Caco-2 (cell line): ENCODE results near the gene SFXN1. TPM values are rescaled to one million over a fixed set of nuclear protein-coding genes. Genes with fewer than 3 reads are reported as not detected.
"Not testable (repeated sequence)": the region's sequence is repeated elsewhere in the genome, so short reads cannot be mapped to it uniquely, and the experiment has no call there.

ENCODE experiments used
- BruUV-seq: library from RNA; stranded (reverse); fragments of 400-500 nt; replicated peaks from 2 replicates; lab custom pipeline; 2021; lab: Mats Ljungman, UMichigan
- CTCF ChIA-PET: fragments of 300-600 bp; sonication (Branson Sonifier 250); formaldehyde crosslinking; loops from one replicate; lab custom pipeline; 2022; ENCODE audit warnings: antibody characterized with exemption; lab: Charles Lee
- POLR2A ChIA-PET: fragments of 300-600 bp; sonication (Branson Sonifier 250); formaldehyde crosslinking; loops from one replicate; lab custom pipeline; 2022; ENCODE audit warnings: antibody characterized with exemption; lab: Charles Lee
- DNase-seq, 2 experiments: peaks; one replicate each; pipeline versions ENCODE4 v3.0.0 to v3.0.0-alpha.2; 2020 to 2022
- H3K27me3 ChIP-seq: replicated peaks from 2 replicates; pipeline ENCODE4 v1.6.0; 2011; ENCODE audit warnings: low read length; ENCODE audit not compliant: control insufficient read depth, insufficient read depth
- H3K36me3 ChIP-seq: 2 replicates; pipeline ENCODE4 v1.5.1; 2011; ENCODE audit warnings: low read length; ENCODE audit not compliant: control insufficient read depth, insufficient read depth
- H3K4me1 ChIP-seq: fragments of 250-450 bp; sonication (Bioruptor Pico); 2 replicates; pipeline ENCODE4 v1.5.1; 2020; ENCODE audit warnings: mild to moderate bottlenecking
- H3K4me3 ChIP-seq: 2 replicates; pipeline ENCODE4 v1.5.1; 2011; ENCODE audit warnings: low read depth, mild to moderate bottlenecking, control low read depth, low read length
- H3K9me3 ChIP-seq: fragments of 250-450 bp; sonication (Bioruptor Pico); 2 replicates; pipeline ENCODE4 v1.5.1; 2020; ENCODE audit warnings: mild to moderate bottlenecking, moderate library complexity
- H3K27ac Mint-ChIP-seq: one replicate; pipeline ENCODE4 v1.8.0; 2022; ENCODE audit warnings: mixed read lengths; ENCODE audit not compliant: unreplicated experiment
- H3K27me3 Mint-ChIP-seq: one replicate; pipeline ENCODE4 v1.8.0; 2022; ENCODE audit warnings: mixed read lengths; ENCODE audit not compliant: insufficient read depth, unreplicated experiment
- H3K36me3 Mint-ChIP-seq: one replicate; pipeline ENCODE4 v1.8.0; 2022; ENCODE audit warnings: mild to moderate bottlenecking, mixed read lengths; ENCODE audit not compliant: insufficient read depth, unreplicated experiment
- H3K4me1 Mint-ChIP-seq: one replicate; pipeline ENCODE4 v1.8.0; 2022; ENCODE audit warnings: low read depth, mixed read lengths; ENCODE audit not compliant: unreplicated experiment
- H3K4me3 Mint-ChIP-seq: one replicate; pipeline ENCODE4 v1.8.0; 2022; ENCODE audit warnings: mild to moderate bottlenecking, moderate library complexity, mixed read lengths; ENCODE audit not compliant: unreplicated experiment
- H3K9me3 Mint-ChIP-seq: one replicate; pipeline ENCODE4 v1.8.0; 2022; ENCODE audit warnings: mixed read lengths; ENCODE audit not compliant: unreplicated experiment
- intact Hi-C: fragments of 100-400 bp; cut with micrococcal nuclease; formaldehyde crosslinking; loops from one replicate; pipeline ENCODE4 v1.10.0; 2022; ENCODE audit not compliant: unreplicated experiment
- total RNA-seq: library from RNA; stranded (reverse); gene quantifications from 2 replicates; pipeline ENCODE4 v1.2.3, GENCODE V29; 2022
- TF ChIP-seq, protein P1 (sequence below), 2 experiments: fragments of 200-600 bp in 1 of 2; IDR thresholded peaks; 1 replicate in 1 of 2; 2 replicates in 1 of 2; pipeline versions ENCODE4 v1.5.1 to v1.8.0; 2011 to 2022; ENCODE audit warnings: antibody characterized with exemption in 1 of 2, control low read depth in 1 of 2, inconsistent platforms in 1 of 2, low read depth in 1 of 2, low read length in 1 of 2, mild to moderate bottlenecking in 1 of 2, moderate library complexity in 1 of 2; ENCODE audit not compliant: insufficient read depth in 1 of 2, severe bottlenecking in 1 of 2, unreplicated experiment in 1 of 2

Gene SFXN1
- total RNA-seq, 1 experiment from 2014 or later = 104 TPM

DNA sequence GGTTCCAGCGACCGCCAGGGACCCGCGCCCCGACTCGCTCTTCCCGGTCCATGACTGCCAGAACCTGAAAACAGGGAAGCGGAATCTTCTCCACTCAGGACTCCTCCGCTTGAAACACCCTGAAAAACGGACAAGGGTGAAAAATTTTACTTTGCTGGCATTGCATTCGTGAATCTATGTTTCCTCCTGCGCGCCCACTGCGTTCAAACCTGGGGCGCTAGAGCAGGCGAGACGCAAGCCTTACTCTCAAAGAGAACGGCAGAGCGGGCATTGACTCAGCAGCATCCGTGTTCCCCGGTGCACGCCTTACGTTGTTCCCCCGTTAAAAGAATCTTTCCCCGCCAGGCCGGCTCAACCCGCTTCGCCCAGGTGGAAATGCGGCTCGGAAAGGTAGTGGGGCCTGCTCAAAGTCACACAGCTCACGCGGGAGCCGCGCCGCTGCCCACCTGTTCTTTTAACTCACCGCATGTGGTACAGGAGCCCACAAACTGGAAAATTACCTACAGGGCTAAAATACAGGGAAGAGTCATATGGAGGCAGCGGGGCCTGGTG lies 33.4 kb upstream of the SFXN1 start:
- Mint-ChIP-seq H3K9me3 (no peaks in the 10 kb centered on the region), H3K27me3 (no peaks in the 10 kb centered on the region), H3K4me1 (no peaks in the 10 kb centered on the region), H3K27ac (peak overlapping the region; percentile 32), H3K36me3 (no peaks in the 10 kb centered on the region), H3K4me3 (no peak overlapping the region)
- DNase-seq = no peak
- intact Hi-C loops = no loop called here
- H3K4me1 ChIP-seq = no peaks in the 10 kb centered on the region
- no peaks in the 10 kb centered on the region for H3K27me3 ChIP-seq
- H3K36me3 ChIP-seq = no peaks in the 10 kb centered on the region
- no peak overlapping the region for H3K4me3 ChIP-seq
- ChIA-PET POLR2A (no interaction called here), CTCF (no interaction called here)
- BruUV-seq = no TSS peak
- no peaks in the 10 kb centered on the region for H3K9me3 ChIP-seq
- TF ChIP-seq, protein P1, sequence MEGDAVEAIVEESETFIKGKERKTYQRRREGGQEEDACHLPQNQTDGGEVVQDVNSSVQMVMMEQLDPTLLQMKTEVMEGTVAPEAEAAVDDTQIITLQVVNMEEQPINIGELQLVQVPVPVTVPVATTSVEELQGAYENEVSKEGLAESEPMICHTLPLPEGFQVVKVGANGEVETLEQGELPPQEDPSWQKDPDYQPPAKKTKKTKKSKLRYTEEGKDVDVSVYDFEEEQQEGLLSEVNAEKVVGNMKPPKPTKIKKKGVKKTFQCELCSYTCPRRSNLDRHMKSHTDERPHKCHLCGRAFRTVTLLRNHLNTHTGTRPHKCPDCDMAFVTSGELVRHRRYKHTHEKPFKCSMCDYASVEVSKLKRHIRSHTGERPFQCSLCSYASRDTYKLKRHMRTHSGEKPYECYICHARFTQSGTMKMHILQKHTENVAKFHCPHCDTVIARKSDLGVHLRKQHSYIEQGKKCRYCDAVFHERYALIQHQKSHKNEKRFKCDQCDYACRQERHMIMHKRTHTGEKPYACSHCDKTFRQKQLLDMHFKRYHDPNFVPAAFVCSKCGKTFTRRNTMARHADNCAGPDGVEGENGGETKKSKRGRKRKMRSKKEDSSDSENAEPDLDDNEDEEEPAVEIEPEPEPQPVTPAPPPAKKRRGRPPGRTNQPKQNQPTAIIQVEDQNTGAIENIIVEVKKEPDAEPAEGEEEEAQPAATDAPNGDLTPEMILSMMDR (IDR thresholded peaks at IDR 0.05; ENCODE audit: insufficient read depth in 1 of 2, low read depth in 1 of 2, low read length in 1 of 2, severe bottlenecking in 1 of 2, unreplicated experiment in 1 of 2) = no peak

- H3K27ac Mint-ChIP-seq, H3K4me1 Mint-ChIP-seq, H3K4me3 Mint-ChIP-seq, intact Hi-C loops, CTCF ChIA-PET, H3K9me3 ChIP-seq, H3K27me3 Mint-ChIP-seq, H3K4me3 ChIP-seq, BruUV-seq, POLR2A ChIA-PET, H3K36me3 Mint-ChIP-seq, H3K27me3 ChIP-seq, H3K4me1 ChIP-seq, DNase-seq, H3K36me3 ChIP-seq, H3K9me3 Mint-ChIP-seq: not testable (repeated sequence)
Measured at GRCh38 chr5:175446378-175446777, 32.0 kb upstream of the SFXN1 start.

GRCh38 chr5:175447571-175447970 lies 30.8 kb upstream of the SFXN1 start:
- Histone ChIP-seq H3K4me1 (no peaks in the 10 kb centered on the region), H3K4me3 (no peak overlapping the region), H3K27me3 (no peaks in the 10 kb centered on the region), H3K36me3 (no peaks in the 10 kb centered on the region), H3K9me3 (no peaks in the 10 kb centered on the region)
- H3K4me3 Mint-ChIP-seq = no peak overlapping the region
- no peaks in the 10 kb centered on the region for H3K36me3 Mint-ChIP-seq
- no peak for DNase-seq
- no peak overlapping the region for H3K27ac Mint-ChIP-seq
- ChIA-PET POLR2A (no interaction called here), CTCF (no interaction called here)
- TF ChIP-seq, protein P1 (IDR thresholded peaks at IDR 0.05; ENCODE audit: insufficient read depth in 1 of 2, low read depth in 1 of 2, low read length in 1 of 2, severe bottlenecking in 1 of 2, unreplicated experiment in 1 of 2) = no peak
- H3K4me1 Mint-ChIP-seq = no peaks in the 10 kb centered on the region
- no TSS peak for BruUV-seq
- H3K27me3 Mint-ChIP-seq = no peaks in the 10 kb centered on the region
- intact Hi-C loops = no loop called here
- H3K9me3 Mint-ChIP-seq = no peaks in the 10 kb centered on the region

GRCh38 chr5:175448276-175448675 lies 30.1 kb upstream of the SFXN1 start:
- H3K4me1 ChIP-seq = no peaks in the 10 kb centered on the region
- Mint-ChIP-seq H3K4me1 (no peaks in the 10 kb centered on the region), H3K4me3 (no peak overlapping the region), H3K27me3 (no peaks in the 10 kb centered on the region), H3K9me3 (no peaks in the 10 kb centered on the region), H3K36me3 (no peaks in the 10 kb centered on the region), H3K27ac (no peak overlapping the region)
- BruUV-seq = no TSS peak
- no peak for DNase-seq
- TF ChIP-seq, protein P1 (IDR thresholded peaks at IDR 0.05; ENCODE audit: insufficient read depth in 1 of 2, low read depth in 1 of 2, low read length in 1 of 2, severe bottlenecking in 1 of 2, unreplicated experiment in 1 of 2) = no peak
- no peak overlapping the region for H3K4me3 ChIP-seq
- H3K27me3 ChIP-seq = no peaks in the 10 kb centered on the region
- ChIA-PET CTCF (no interaction called here), POLR2A (no interaction called here)
- H3K9me3 ChIP-seq = no peaks in the 10 kb centered on the region
- intact Hi-C loops = no loop called here
- no peaks in the 10 kb centered on the region for H3K36me3 ChIP-seq
